Measurements from ENCODE around the gene SLC6A14. TPM values are rescaled to one million over a fixed set of nuclear protein-coding genes. Genes with fewer than 3 reads are reported as not detected.

SLC6A14 gene

GRCh38 chrX:116490104-116490503 is 53.7 kb downstream of the SLC6A14 start:
- no peaks in the 10 kb centered on the region for H3K9me3 ChIP-seq (ENCODE audit: control insufficient read depth, low read length)
- H2BK120ac ChIP-seq (ENCODE audit: low read depth, low read length): no peak overlapping the region
- H3K27ac ChIP-seq (ENCODE audit: low read length, poor library complexity, severe bottlenecking): no peak overlapping the region
- no peak overlapping the region for H4K8ac ChIP-seq (ENCODE audit: low read length)
- H3K14ac ChIP-seq (ENCODE audit: low read length in 2 of 2): no peak overlapping the region
- no peak overlapping the region for H2BK15ac ChIP-seq (ENCODE audit: low read depth, poor library complexity, severe bottlenecking)
- no peak overlapping the region for H2BK12ac ChIP-seq (ENCODE audit: low read length in 2 of 2)
- H3K27me3 ChIP-seq (ENCODE audit: control insufficient read depth in 1 of 2, insufficient read depth in 1 of 2, low read length in 2 of 2): no peaks in the 10 kb centered on the region
- no peaks in the 10 kb centered on the region for H3K79me1 ChIP-seq (replicated peaks; ENCODE audit: low read length, poor library complexity, severe bottlenecking)
- no peak overlapping the region for H3K9ac ChIP-seq (ENCODE audit: low read length)
- no peak overlapping the region for H3K23ac ChIP-seq (ENCODE audit: low read length in 2 of 2)
- H3K4me2 ChIP-seq (ENCODE audit: low read length, poor library complexity, severe bottlenecking): no peak overlapping the region
- H4K91ac ChIP-seq (ENCODE audit: low read length): no peak overlapping the region
- H3K4me3 ChIP-seq (ENCODE audit: insufficient read depth in 1 of 2, low read depth in 1 of 2, low read length in 2 of 2): no peak overlapping the region
- DNase-seq: no peak
- H3K4me1 ChIP-seq (ENCODE audit: control insufficient read depth, insufficient read depth, low read depth, low read length): no peaks in the 10 kb centered on the region
- H3K18ac ChIP-seq (ENCODE audit: low read depth in 1 of 2, low read length in 2 of 2): no peak overlapping the region
- no peaks in the 10 kb centered on the region for H3K36me3 ChIP-seq (ENCODE audit: control insufficient read depth in 1 of 2, insufficient read depth in 2 of 2, low read depth in 1 of 2, low read length in 2 of 2)
- H3K4ac ChIP-seq (ENCODE audit: low read depth in 1 of 2, low read length in 2 of 2): no peak overlapping the region
- H2AFZ ChIP-seq (ENCODE audit: low read depth, low read length): no peak overlapping the region
- no peak overlapping the region for H2BK5ac ChIP-seq (ENCODE audit: low read depth, low read length, poor library complexity, severe bottlenecking)
- no peak overlapping the region for H2AK5ac ChIP-seq (ENCODE audit: low read length, severe bottlenecking)

- Histone ChIP-seq H4K91ac (ENCODE audit: low read length) (no peak overlapping the region), H3K14ac (ENCODE audit: low read length in 2 of 2) (no peak overlapping the region), H3K36me3 (ENCODE audit: control insufficient read depth in 1 of 2, insufficient read depth in 2 of 2, low read depth in 1 of 2, low read length in 2 of 2) (no peaks in the 10 kb centered on the region), H4K8ac (ENCODE audit: low read length) (no peak overlapping the region), H2BK120ac (ENCODE audit: low read depth, low read length) (no peak overlapping the region), H3K18ac (ENCODE audit: low read depth in 1 of 2, low read length in 2 of 2) (no peak overlapping the region), H3K79me1 (replicated peaks; ENCODE audit: low read length, poor library complexity, severe bottlenecking) (no peaks in the 10 kb centered on the region), H3K4ac (ENCODE audit: low read depth in 1 of 2, low read length in 2 of 2) (no peak overlapping the region), H3K23ac (ENCODE audit: low read length in 2 of 2) (no peak overlapping the region), H2BK5ac (ENCODE audit: low read depth, low read length, poor library complexity, severe bottlenecking) (no peak overlapping the region), H3K9me3 (ENCODE audit: control insufficient read depth, low read length) (no peaks in the 10 kb centered on the region), H2AK5ac (ENCODE audit: low read length, severe bottlenecking) (no peak overlapping the region), H3K27me3 (ENCODE audit: control insufficient read depth in 1 of 2, insufficient read depth in 1 of 2, low read length in 2 of 2) (no peaks in the 10 kb centered on the region), H3K4me1 (ENCODE audit: control insufficient read depth, insufficient read depth, low read depth, low read length) (no peaks in the 10 kb centered on the region), H3K27ac (ENCODE audit: low read length, poor library complexity, severe bottlenecking) (no peak overlapping the region), H3K9ac (ENCODE audit: low read length) (no peak overlapping the region), H2BK15ac (ENCODE audit: low read depth, poor library complexity, severe bottlenecking) (no peak overlapping the region), H2AFZ (ENCODE audit: low read depth, low read length) (no peak overlapping the region), H3K4me2 (ENCODE audit: low read length, poor library complexity, severe bottlenecking) (no peak overlapping the region), H2BK12ac (ENCODE audit: low read length in 2 of 2) (no peak overlapping the region), H3K4me3 (ENCODE audit: insufficient read depth in 1 of 2, low read depth in 1 of 2, low read length in 2 of 2) (no peak overlapping the region)
- no peak for DNase-seq
- WGBS: no CpG with 5 or more reads among the region's 2 CpGs
Measured at GRCh38 chrX:116493271-116493670, 56.9 kb downstream of the SLC6A14 start.

GRCh38 chrX:116499780-116500179 is 63.4 kb downstream of the SLC6A14 start:
- H3K27me3 ChIP-seq (ENCODE audit: control insufficient read depth in 1 of 2, insufficient read depth in 1 of 2, low read length in 2 of 2): no peaks in the 10 kb centered on the region
- no peak overlapping the region for H2AK5ac ChIP-seq (ENCODE audit: low read length, severe bottlenecking)
- no peak overlapping the region for H3K18ac ChIP-seq (ENCODE audit: low read depth in 1 of 2, low read length in 2 of 2)
- H3K9me3 ChIP-seq (ENCODE audit: control insufficient read depth, low read length): no peaks in the 10 kb centered on the region
- no peak overlapping the region for H3K23ac ChIP-seq (ENCODE audit: low read length in 2 of 2)
- H3K4me2 ChIP-seq (ENCODE audit: low read length, poor library complexity, severe bottlenecking): no peak overlapping the region
- H4K8ac ChIP-seq (ENCODE audit: low read length): no peak overlapping the region
- H3K4me1 ChIP-seq (ENCODE audit: control insufficient read depth, insufficient read depth, low read depth, low read length): no peaks in the 10 kb centered on the region
- no peak overlapping the region for H3K4ac ChIP-seq (ENCODE audit: low read depth in 1 of 2, low read length in 2 of 2)
- no peak overlapping the region for H2AFZ ChIP-seq (ENCODE audit: low read depth, low read length)
- H2BK5ac ChIP-seq (ENCODE audit: low read depth, low read length, poor library complexity, severe bottlenecking): no peak overlapping the region
- no peak overlapping the region for H2BK15ac ChIP-seq (ENCODE audit: low read depth, poor library complexity, severe bottlenecking)
- no peak overlapping the region for H4K91ac ChIP-seq (ENCODE audit: low read length)
- H2BK12ac ChIP-seq (ENCODE audit: low read length in 2 of 2): no peak overlapping the region
- H3K27ac ChIP-seq (ENCODE audit: low read length, poor library complexity, severe bottlenecking): no peak overlapping the region
- H3K36me3 ChIP-seq (ENCODE audit: control insufficient read depth in 1 of 2, insufficient read depth in 2 of 2, low read depth in 1 of 2, low read length in 2 of 2): no peaks in the 10 kb centered on the region
- no peaks in the 10 kb centered on the region for H3K79me1 ChIP-seq (replicated peaks; ENCODE audit: low read length, poor library complexity, severe bottlenecking)
- no peak for DNase-seq
- no peak overlapping the region for H3K14ac ChIP-seq (ENCODE audit: low read length in 2 of 2)
- H3K9ac ChIP-seq (ENCODE audit: low read length): no peak overlapping the region
- no peak overlapping the region for H3K4me3 ChIP-seq (ENCODE audit: insufficient read depth in 1 of 2, low read depth in 1 of 2, low read length in 2 of 2)
- no peak overlapping the region for H2BK120ac ChIP-seq (ENCODE audit: low read depth, low read length)

Small RNA genes within 50 kb of the gene (small RNA-seq; reads per million reads assigned to genes)
- not detected for gene RNU6-154P (ENCODE audit: low read depth)

Measured in mesenchymal stem cell (in vitro differentiated cells and primary cell).